Measurements from ENCODE around the gene CALCB. TPM values are rescaled to one million over a fixed set of nuclear protein-coding genes. Genes with fewer than 3 reads are reported as not detected.
"Not testable (repeated sequence)": the region's sequence is repeated elsewhere in the genome, so short reads cannot be mapped to it uniquely, and the experiment has no call there.

Gene CALCB
- polyA plus RNA-seq, 3 donors, result not detected

DNA sequence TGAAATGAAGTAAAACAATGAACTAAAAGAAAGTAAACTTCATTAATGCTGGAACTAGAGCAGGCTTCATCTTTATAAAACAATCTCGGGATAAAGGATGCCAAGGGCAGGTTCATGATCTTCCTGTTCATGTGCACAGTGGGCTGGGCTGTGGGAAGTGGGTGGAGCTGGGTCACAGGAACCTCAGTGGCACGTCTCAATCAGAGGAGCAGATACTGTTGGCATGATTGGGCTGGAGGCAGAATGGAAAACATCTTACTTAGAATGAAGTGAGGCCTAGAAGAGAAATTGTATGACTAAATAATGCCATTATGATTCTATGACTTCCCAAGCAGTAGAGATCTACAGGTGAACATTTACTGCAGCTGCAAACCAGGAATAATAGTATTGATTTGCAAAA is 45.4 kb upstream of the CALCB start:
- H3K27me3 ChIP-seq (ENCODE audit: control insufficient read depth in 2 of 2, insufficient read depth in 2 of 2, low read length in 2 of 2), result no peaks in the 10 kb centered on the region
- H3K4me3 Mint-ChIP-seq, result no peak overlapping the region
- H3K9ac ChIP-seq (ENCODE audit: insufficient read depth, low read length, poor library complexity, severe bottlenecking), result no peak overlapping the region
- no peaks in the 10 kb centered on the region for H3K9me3 ChIP-seq (replicated peaks in 1 of 2; ENCODE audit: control insufficient read depth in 1 of 2, insufficient read depth in 1 of 2, low read length in 2 of 2)
- H3K36me3 ChIP-seq (replicated peaks in 1 of 2; ENCODE audit: control insufficient read depth in 1 of 2, insufficient read depth in 2 of 2, low read length in 2 of 2), result no peaks in the 10 kb centered on the region
- no peak overlapping the region for H3K4me3 ChIP-seq (replicated peaks in 1 of 3; ENCODE audit: low read depth in 2 of 3, low read length in 3 of 3)
- H3K27ac ChIP-seq (ENCODE audit: low read depth in 1 of 2, low read length in 2 of 2), result no peak overlapping the region
- H4K20me1 ChIP-seq (ENCODE audit: insufficient read depth, low read length), result no peaks in the 10 kb centered on the region
- peaks cover 0 to 6% (median 2%) of the 10 kb centered on the region in 7 donors for H3K9me3 Mint-ChIP-seq
- H3K27ac Mint-ChIP-seq, result no peak overlapping the region
- no peak for DNase-seq
- no peak for TF ChIP-seq CTCF (IDR thresholded peaks at IDR 0.05)
- 69% methylated on average over 2 of the region's 2 CpGs for WGBS (ENCODE audit: insufficient coverage)
- peaks cover 0 to 7% (median 3%) of the 10 kb centered on the region in 3 donors for H3K27me3 Mint-ChIP-seq (ENCODE audit: low read depth in 3 of 3)
- no peak overlapping the region for H2AFZ ChIP-seq (ENCODE audit: insufficient read depth, low read depth, low read length, poor library complexity, severe bottlenecking)
- intact Hi-C loops (cut with micrococcal nuclease), result no loop called here
- no peaks in the 10 kb centered on the region for H3K79me2 ChIP-seq (ENCODE audit: insufficient read depth, low read length)
- no peaks in the 10 kb centered on the region for H3K4me1 Mint-ChIP-seq
- H3K4me2 ChIP-seq (replicated peaks; ENCODE audit: extremely low read depth, low read length, poor library complexity, severe bottlenecking), result no peak overlapping the region
- H3K4me1 ChIP-seq (ENCODE audit: control insufficient read depth in 1 of 2, insufficient read depth in 2 of 2, low read length in 2 of 2), result no peaks in the 10 kb centered on the region
- H3K36me3 Mint-ChIP-seq, result no peaks in the 10 kb centered on the region

GRCh38 chr11:15028379-15028778 is 45.0 kb upstream of the CALCB start:
- H3K36me3 Mint-ChIP-seq, result no peaks in the 10 kb centered on the region
- no peak overlapping the region for H3K4me2 ChIP-seq (replicated peaks; ENCODE audit: extremely low read depth, low read length, poor library complexity, severe bottlenecking)
- no peak overlapping the region for H3K27ac ChIP-seq (ENCODE audit: low read depth in 1 of 2, low read length in 2 of 2)
- H3K9me3 Mint-ChIP-seq, result peaks cover 0 to 6% (median 2%) of the 10 kb centered on the region in 7 donors
- intact Hi-C loops (cut with micrococcal nuclease), result no loop called here
- no peaks in the 10 kb centered on the region for H3K9me3 ChIP-seq (replicated peaks in 1 of 2; ENCODE audit: control insufficient read depth in 1 of 2, insufficient read depth in 1 of 2, low read length in 2 of 2)
- H2AFZ ChIP-seq (ENCODE audit: insufficient read depth, low read depth, low read length, poor library complexity, severe bottlenecking), result no peak overlapping the region
- H3K4me1 Mint-ChIP-seq, result no peaks in the 10 kb centered on the region
- H4K20me1 ChIP-seq (ENCODE audit: insufficient read depth, low read length), result no peaks in the 10 kb centered on the region
- no peaks in the 10 kb centered on the region for H3K36me3 ChIP-seq (replicated peaks in 1 of 2; ENCODE audit: control insufficient read depth in 1 of 2, insufficient read depth in 2 of 2, low read length in 2 of 2)
- H3K4me3 Mint-ChIP-seq, result no peak overlapping the region
- no peak overlapping the region for H3K4me3 ChIP-seq (replicated peaks in 1 of 3; ENCODE audit: low read depth in 2 of 3, low read length in 3 of 3)
- H3K4me1 ChIP-seq (ENCODE audit: control insufficient read depth in 1 of 2, insufficient read depth in 2 of 2, low read length in 2 of 2), result no peaks in the 10 kb centered on the region
- H3K27me3 ChIP-seq (ENCODE audit: control insufficient read depth in 2 of 2, insufficient read depth in 2 of 2, low read length in 2 of 2), result no peaks in the 10 kb centered on the region
- H3K27me3 Mint-ChIP-seq (ENCODE audit: low read depth in 3 of 3), result peaks cover 0 to 7% (median 6%) of the 10 kb centered on the region in 3 donors
- H3K9ac ChIP-seq (ENCODE audit: insufficient read depth, low read length, poor library complexity, severe bottlenecking), result no peak overlapping the region
- DNase-seq, result no peak
- no peak overlapping the region for H3K27ac Mint-ChIP-seq
- TF ChIP-seq CTCF (IDR thresholded peaks at IDR 0.05), result no peak
- H3K79me2 ChIP-seq (ENCODE audit: insufficient read depth, low read length), result no peaks in the 10 kb centered on the region

- H3K4me1 Mint-ChIP-seq; H3K27ac Mint-ChIP-seq; H3K4me1 ChIP-seq (ENCODE audit: control insufficient read depth in 1 of 2, insufficient read depth in 2 of 2, low read length in 2 of 2); H3K4me3 Mint-ChIP-seq; H3K9me3 ChIP-seq (replicated peaks in 1 of 2; ENCODE audit: control insufficient read depth in 1 of 2, insufficient read depth in 1 of 2, low read length in 2 of 2); H3K4me3 ChIP-seq (replicated peaks in 1 of 3; ENCODE audit: low read depth in 2 of 3, low read length in 3 of 3); DNase-seq; H3K36me3 ChIP-seq (replicated peaks in 1 of 2; ENCODE audit: control insufficient read depth in 1 of 2, insufficient read depth in 2 of 2, low read length in 2 of 2); H2AFZ ChIP-seq (ENCODE audit: insufficient read depth, low read depth, low read length, poor library complexity, severe bottlenecking); H3K9me3 Mint-ChIP-seq; intact Hi-C loops (cut with micrococcal nuclease); H3K27ac ChIP-seq (ENCODE audit: low read depth in 1 of 2, low read length in 2 of 2); H3K4me2 ChIP-seq (replicated peaks; ENCODE audit: extremely low read depth, low read length, poor library complexity, severe bottlenecking); H3K79me2 ChIP-seq (ENCODE audit: insufficient read depth, low read length); H3K9ac ChIP-seq (ENCODE audit: insufficient read depth, low read length, poor library complexity, severe bottlenecking); H3K27me3 ChIP-seq (ENCODE audit: control insufficient read depth in 2 of 2, insufficient read depth in 2 of 2, low read length in 2 of 2); H3K36me3 Mint-ChIP-seq; H4K20me1 ChIP-seq (ENCODE audit: insufficient read depth, low read length): not testable (repeated sequence)
- WGBS (ENCODE audit: insufficient coverage), result no CpG with 5 or more reads among the region's 4 CpGs
- H3K27me3 Mint-ChIP-seq (ENCODE audit: low read depth in 3 of 3), result peaks cover 4 to 11% (median 7%) of the 10 kb centered on the region in 3 donors
These were observed 41.4 kb upstream of the CALCB start for GRCh38 chr11:15031945-15032344.

Measured in CD14-positive monocyte (primary cell).